Measurements from ENCODE around the gene FUZ.
A peak's percentile ranks its signal among the peaks of the same experiment; 100 is the strongest.

Gene FUZ

GRCh38 chr19:49850487-49851342 lies 37.6 kb upstream of the FUZ start, which contains the start of gene PTOV1:
TSS of gene PTOV1 (plus strand) at chr19:49851159.
- peak; percentile 85 for DNase-seq

GRCh38 chr19:49850221-49850486 lies 37.1 kb upstream of the FUZ start:
- DNase-seq = no peak

DNA sequence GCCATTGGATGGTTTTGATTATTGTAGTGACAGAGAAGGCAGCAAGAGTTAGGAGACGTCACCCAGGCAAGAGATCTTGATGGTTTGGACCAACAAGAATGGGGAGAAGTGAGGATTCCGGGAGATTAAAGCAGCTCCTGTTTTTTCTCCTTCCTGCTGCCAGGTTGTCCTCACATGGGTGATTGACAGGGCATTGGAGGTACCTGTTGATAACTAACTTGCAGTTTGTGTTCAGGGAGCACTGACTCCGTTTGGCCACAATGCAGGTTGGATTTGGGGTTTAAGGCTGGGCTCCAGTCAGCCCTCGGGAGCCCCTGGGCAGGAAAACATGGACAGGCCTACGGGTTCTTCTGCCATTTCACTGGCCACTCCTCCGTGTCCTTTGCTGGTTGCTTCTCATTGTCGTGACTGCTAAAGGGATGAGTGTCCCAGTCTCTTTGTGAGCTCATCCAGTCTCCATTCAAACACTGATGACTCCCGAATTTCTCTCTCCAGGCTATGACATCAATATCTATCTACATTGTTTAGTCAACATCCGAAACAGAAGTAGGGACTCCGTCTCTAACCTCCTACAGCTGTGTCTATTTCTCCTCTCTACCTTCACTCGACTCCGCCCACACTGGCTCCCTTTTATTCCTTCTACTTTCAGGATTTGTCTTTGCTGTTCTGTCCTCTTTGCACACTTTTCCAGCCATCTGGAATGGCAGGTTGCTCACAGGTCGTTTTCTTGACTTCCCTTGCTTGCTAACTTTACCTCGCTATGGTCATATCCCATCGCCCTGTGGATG lies 36.5 kb upstream of the FUZ start:
- DNase-seq = no peak

GRCh38 chr19:49848938-49849337 lies 35.8 kb upstream of the FUZ start:
- DNase-seq = no peak

DNA sequence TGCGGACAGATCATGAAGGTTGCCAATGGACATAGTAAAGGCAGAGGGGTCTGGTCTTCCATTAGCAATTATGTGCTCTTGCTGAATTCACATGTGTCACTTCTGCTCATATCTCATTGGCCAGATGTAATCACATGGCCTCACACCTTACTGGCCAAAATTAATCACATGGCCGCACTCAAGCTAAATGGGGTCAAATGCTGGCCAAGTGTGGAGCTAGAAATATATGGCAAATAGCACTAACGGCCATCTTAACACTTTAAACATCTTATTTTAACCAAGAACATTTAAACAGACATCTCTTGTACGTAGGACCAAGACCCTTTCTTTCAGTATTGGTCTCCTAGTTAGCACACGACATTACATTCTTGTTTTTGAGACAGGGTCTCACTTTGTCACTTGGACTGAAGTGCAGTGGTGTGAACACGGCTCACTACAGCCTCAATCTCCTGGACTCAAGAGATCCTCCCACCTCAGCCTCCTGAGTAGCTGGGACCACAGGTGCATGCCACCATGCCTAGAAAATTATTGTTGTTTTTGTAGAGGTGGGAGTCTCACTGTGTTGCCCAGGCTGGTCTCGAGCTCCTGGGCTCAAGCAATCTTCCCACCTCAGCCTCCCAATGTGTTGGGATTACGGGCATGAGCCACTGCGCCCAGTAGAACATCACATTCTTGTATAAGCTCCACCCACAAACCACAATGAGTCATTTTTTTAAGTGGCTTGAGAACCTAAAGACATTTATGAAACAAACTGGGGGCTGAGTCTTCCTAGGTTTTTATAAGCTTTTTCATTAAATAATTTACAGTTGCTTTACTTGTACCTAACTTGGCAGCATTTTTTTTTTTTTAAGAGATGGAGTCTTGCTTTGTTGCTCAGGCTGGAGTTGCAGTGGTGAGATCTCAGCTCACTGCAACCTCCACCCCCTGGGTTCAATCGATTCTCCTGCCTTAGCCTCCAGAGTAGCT lies 34.9 kb upstream of the FUZ start:
- peak; percentile 66 for DNase-seq

DNA sequence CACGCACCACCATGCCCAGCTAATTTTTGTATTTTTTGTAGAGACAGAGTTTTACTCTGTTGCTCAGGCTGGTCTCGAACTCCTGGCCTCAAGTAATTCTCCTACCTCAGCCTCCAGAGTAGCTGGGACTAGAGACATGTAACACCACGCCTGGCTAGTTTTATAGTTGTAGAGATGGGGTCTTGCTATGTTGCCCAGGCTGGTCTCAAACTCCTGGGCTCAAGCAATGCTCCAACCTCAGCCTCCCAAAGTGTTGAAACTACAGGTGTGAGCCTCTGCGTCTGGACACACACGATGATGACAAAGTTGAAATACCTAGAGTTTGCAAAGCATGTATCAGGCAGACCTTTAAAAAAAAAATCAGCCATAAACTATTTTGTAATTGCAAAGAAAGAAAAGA lies 33.3 kb upstream of the FUZ start:
- DNase-seq = no peak

DNA sequence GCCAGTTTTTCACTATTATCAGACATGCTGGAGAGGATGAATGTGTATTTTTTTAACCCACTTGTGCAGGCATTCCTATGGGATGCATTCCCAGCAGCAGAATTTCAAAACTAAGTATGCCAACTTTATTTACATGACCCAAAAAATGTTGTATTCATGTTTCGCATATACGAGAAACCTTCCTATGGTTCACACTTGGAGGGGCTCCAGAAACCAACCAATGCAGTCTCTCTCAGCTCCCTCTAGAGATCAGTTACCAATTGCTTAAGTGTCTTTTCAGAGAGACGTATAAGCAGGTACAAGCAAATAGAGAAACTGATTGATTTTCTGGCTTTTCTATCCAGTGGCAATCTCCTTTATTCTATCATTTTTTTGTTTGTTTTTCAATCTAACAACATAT lies 32.3 kb upstream of the FUZ start:
- DNase-seq = no peak

DNA sequence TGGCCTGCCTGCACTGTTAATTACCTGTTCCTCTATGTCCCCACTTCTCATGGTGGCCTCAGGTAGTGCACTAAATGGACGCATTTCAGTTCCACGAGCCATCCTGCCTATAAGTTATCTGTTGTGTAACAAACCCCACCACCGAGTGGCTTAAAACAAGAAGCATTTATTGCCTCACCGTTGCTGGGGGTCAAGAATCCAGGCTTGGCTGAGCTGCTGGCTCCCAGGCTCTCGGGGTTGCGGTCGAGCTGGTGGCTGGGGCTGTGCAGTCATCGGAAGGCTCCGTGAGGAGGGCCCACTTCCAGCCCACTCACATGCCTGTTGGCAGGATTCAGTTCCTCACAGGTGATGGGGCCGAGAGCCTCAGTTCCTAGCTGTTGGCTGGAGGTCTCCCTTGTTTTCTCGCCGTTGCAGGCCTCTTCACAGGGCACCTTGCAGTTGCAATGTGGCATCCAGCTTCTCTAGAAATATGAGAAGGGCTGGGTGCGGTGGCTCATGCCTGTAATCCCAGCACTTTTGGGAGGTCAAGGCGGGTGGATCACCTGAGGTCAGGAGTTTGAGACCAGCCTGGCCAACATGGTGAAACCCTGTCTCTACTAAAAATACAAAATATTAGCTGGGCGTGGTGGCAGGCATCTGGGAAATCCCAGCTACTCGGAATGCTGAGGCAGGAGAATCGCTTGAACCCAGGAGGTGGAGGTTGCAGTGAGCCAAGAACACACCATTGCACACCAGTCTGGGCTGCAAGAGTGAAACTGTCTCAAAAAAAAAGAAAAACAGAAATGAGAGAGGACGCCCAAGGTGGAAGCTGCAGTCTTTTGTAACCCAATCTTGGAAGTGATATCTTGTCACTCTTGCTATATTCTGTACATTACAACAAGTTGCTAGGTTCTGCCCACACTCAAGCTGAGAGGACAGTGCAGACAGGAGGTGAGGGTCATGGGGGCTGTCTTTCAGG lies 31.3 kb upstream of the FUZ start:
- DNase-seq = no peak

GRCh38 chr19:49843265-49843664 lies 30.2 kb upstream of the FUZ start:
- no peak for DNase-seq

DNA sequence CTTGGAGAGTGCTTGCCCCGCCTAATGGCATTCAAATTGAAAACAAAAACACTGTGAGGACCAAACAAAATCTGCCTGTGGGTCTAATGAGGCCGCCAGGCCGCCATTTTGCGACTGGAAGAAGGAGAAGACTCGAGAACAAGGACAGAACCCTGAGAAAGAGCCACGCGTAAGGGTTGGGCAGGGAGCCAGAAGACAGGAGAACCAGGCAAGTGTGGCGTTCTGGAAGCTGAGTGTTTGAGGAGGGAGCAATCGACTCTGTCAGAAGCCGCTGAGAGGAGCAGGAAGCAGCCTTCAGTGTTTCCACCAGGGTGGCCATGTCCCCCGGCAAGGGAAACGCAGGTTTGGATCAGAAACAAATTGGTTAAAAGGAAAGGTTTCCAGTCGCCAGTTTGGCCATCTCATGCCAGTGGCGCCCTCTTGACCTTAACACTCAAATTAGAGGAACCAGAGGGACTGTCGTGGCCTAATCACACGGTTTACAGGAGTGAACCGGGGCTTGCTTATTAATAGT lies 27.7 kb upstream of the FUZ start:
- DNase-seq = no peak

GRCh38 chr19:49840321-49840720 lies 27.2 kb upstream of the FUZ start:
- DNase-seq = no peak

- no peak for DNase-seq
Observed at GRCh38 chr19:49839713-49840112, 26.6 kb upstream of the FUZ start.

DNA sequence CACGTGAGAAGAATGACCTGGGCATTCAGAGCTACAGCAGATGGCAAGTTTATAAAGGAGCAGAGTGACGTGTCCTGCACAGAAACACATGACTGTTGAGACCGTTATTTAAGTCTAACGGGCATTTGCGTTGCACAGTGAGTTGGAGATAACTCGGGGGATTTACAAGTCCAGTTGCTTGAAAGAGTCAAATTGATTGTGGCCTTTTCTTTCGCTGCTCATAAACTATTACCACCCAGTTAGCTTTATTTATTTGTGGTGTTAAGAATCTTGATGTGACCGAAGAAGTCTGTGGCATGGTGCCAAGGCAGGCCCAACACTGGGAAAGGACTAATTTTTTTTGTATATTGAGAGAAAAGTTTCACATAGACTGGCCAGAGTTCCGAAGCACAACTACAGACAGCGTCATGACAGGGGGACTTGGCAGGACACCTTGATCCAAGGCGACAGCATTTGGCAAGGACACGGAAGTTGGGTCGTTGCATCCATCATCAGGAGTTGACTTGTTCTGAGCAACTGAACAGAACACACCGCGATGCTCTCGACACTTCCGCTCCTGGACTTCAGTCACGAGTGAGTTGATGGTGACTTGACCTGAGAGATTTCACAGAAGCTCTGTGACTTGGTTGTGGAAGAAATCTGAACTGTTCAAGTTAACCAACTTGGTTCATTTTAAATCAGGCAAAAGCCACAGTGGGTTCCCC lies 25.9 kb upstream of the FUZ start:
- no peak for DNase-seq

DNA sequence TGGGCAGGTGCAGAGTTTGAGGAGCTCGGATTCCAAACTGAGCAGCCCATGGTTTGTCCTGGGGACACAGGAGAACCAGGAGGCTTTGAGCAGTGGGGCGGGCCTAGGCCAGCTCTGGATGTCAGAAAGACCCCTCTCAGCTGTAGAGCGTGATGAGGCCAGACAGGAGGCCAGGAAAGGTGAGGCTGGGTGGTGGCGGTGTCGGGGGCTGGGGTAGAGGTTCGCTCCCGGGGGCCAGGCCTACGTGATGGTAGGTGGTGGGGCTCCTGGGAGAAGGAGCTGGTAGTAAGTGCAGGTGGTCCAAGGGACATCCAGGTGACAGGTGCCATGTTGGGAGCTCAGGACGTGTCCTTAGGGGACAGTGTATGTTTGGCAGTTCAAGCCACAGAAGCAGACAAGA lies 24.3 kb upstream of the FUZ start:
- DNase-seq = no peak

DNA sequence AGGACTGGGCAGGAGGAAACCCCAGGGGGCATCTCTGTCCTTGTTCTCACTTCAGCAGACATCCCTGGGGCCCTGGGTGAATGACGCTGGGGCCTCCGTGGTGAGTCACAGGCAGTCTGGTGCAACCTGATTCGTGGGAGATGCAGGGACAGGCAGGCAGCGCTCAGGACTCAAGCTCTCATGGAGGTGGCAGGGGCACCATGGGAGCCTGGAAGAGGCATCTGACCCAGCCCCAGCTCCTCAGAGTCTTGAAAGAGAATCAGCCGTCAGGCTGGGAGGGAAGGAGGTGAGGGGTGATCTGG lies 23.9 kb upstream of the FUZ start:
- DNase-seq = no peak

- DNase-seq = no peak
Observed at GRCh38 chr19:49836176-49837008, 23.3 kb upstream of the FUZ start.

- DNase-seq = no peak
Observed at GRCh38 chr19:49835562-49835961, 22.5 kb upstream of the FUZ start.

- DNase-seq = no peak
Observed at GRCh38 chr19:49833599-49833998, 20.5 kb upstream of the FUZ start.

DNA sequence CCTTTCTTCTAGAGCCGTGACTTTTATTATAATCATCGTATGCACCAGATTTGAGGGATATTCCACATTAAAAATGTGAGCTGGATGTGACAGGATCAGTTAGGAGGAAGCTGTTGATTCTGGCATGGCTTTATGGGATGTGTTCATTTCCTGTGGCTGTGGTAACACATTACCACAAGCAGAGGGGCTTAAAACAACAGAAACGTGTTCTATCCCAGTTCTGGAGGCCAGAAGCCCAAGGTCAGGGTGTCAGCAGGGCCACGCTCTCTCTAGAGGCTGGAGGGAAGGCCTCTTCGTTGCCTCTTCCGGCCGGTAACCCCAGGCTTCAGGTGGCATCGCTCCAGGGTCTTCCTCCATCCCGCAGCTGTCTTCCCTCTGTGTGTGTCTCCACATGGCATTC lies 19.5 kb upstream of the FUZ start:
- no peak for DNase-seq

GRCh38 chr19:49831592-49831991 lies 18.5 kb upstream of the FUZ start:
- no peak for DNase-seq

GRCh38 chr19:49830766-49831165 lies 17.7 kb upstream of the FUZ start:
- DNase-seq = no peak

Measured in CD4-positive, alpha-beta T cell treated with Interleukin-4 for 4 hours (primary cell).